Measurements from ENCODE around the gene CFLAR.

DNA sequence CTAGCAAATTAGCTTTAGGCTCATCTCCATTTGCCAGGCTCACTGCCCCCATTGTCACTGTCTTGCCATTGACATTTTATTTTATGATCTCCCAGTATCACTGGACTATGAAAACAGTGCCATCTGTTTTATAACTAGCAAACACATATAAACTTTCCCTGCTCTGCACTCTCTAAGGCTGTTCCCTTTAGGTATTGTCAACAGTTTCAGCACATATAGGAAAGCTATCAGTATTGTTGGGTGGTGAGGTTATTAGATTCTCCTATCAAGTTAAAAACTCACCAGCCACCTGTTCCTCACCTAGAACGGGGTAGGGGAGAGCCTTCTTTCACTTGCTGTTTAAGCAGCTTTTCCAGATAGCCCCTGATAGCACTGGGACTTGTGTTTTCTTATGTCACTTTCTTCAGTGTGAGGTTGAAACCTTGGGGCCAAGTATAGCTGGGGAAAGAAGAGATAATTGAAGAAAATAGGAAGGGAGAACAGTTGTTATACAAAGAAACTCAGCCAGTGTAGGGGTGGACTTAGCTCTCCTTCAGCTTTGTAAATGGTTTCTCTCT, 32.5 kb downstream of the CFLAR start:
- TF ChIP-seq STAG1 (CRISPR knock-in tag; IDR thresholded peaks at IDR 0.05; ENCODE audit: borderline replicate concordance) (no peak), POLR2A (conservative IDR thresholded peaks at IDR 0.05) (no peak)

Measured in K562 (cell line).